K562 (cell line): ENCODE results near the gene SLC24A1. TPM values are rescaled to one million over a fixed set of nuclear protein-coding genes. Genes with fewer than 3 reads are reported as not detected.

Experiments used
- ARNT ChIP-seq, 2 experiments: fragments of 450-650 bp; IDR thresholded peaks; 2 replicates each; pipeline ENCODE4 v1.6.1; 2016; ENCODE audit warnings: mild to moderate bottlenecking in 1 of 2
- FOXK2 ChIP-seq, 2 experiments: fragments of 450-650 bp; IDR thresholded peaks in 1 of 2; conservative IDR thresholded peaks in 1 of 2; 2 replicates each; pipeline ENCODE4 v1.6.1; 2016; ENCODE audit warnings: low read depth in 2 of 2, mild to moderate bottlenecking in 1 of 2
- JUND ChIP-seq, 2 experiments: IDR thresholded peaks; 2 replicates in 1 of 2; 3 replicates in 1 of 2; pipeline ENCODE4 v1.6.1; 2011; ENCODE audit warnings: borderline replicate concordance in 2 of 2, low read depth in 2 of 2, low read length in 2 of 2, improper control_type of control experiment in 1 of 2, missing biosample characterization in 1 of 2, missing genetic modification characterization in 1 of 2, missing genetic modification reagents in 1 of 2
- KLF13 ChIP-seq: fragments of 450-650 bp; IDR thresholded peaks from 2 replicates; pipeline ENCODE4 v1.6.1; 2016; ENCODE audit warnings: missing genetic modification characterization, low read depth, mild to moderate bottlenecking, missing compliant biosample characterization, moderate library complexity, borderline replicate concordance
- MAZ ChIP-seq, 2 experiments: fragments of 450-650 bp in 1 of 2; sonication (generic) in 1 of 2; formaldehyde crosslinking; IDR thresholded peaks in 1 of 2; conservative IDR thresholded peaks in 1 of 2; 2 replicates each; pipeline versions ENCODE4 v1.4.0 to v1.5.0; 2020; ENCODE audit warnings: mild to moderate bottlenecking in 1 of 2, missing genetic modification reagents in 1 of 2
- MCM2 ChIP-seq: fragments of 450-650 bp; IDR thresholded peaks from 2 replicates; pipeline ENCODE4 v1.6.1; 2017; ENCODE audit warnings: low read depth, mild to moderate bottlenecking
- MLLT1 ChIP-seq, 2 experiments: fragments of 450-650 bp; IDR thresholded peaks; 2 replicates each; pipeline ENCODE4 v1.6.1; 2016
- MTA1 ChIP-seq: fragments of 450-650 bp; IDR thresholded peaks from 2 replicates; pipeline ENCODE4 v1.6.1; 2017; ENCODE audit warnings: borderline replicate concordance
- NFATC3 ChIP-seq: fragments of 450-650 bp; IDR thresholded peaks from 2 replicates; pipeline ENCODE4 v1.6.1; 2017; ENCODE audit warnings: mild to moderate bottlenecking
- REST ChIP-seq, 2 experiments: fragments of 450-650 bp; formaldehyde crosslinking in 1 of 2; IDR thresholded peaks; 2 replicates each; pipeline versions ENCODE4 v1.4.0 to v1.6.1; 2014 to 2020; ENCODE audit warnings: mild to moderate bottlenecking in 2 of 2, borderline replicate concordance in 1 of 2, low read depth in 1 of 2
- THRAP3 ChIP-seq: fragments of 450-650 bp; IDR thresholded peaks from 2 replicates; pipeline ENCODE4 v1.6.1; 2016; ENCODE audit warnings: mild to moderate bottlenecking, inconsistent platforms, borderline replicate concordance
- XRCC5 ChIP-seq: fragments of 200-400 bp; formaldehyde crosslinking; IDR thresholded peaks from 2 replicates; pipeline ENCODE4 v1.6.1; 2017; ENCODE audit warnings: low read depth, mild to moderate bottlenecking, low read length
- ZFP36 ChIP-seq: fragments of 150-350 bp; IDR thresholded peaks from 2 replicates; pipeline ENCODE4 v1.6.1; 2018; ENCODE audit warnings: low read length, low read depth; ENCODE audit not compliant: partially characterized antibody
- ZNF384 ChIP-seq: IDR thresholded peaks from 2 replicates; pipeline ENCODE4 v1.6.1; 2012; ENCODE audit warnings: low read depth, low read length, improper control_type of control experiment
- polyA plus RNA-seq, 8 experiments: library from polyadenylated mRNA; depleted of rRNA in 4 of 8; stranded (reverse) in 5 of 8; unstranded in 3 of 8; fragments of >200 nt; fragmentation: Nextera tagmentation in 2 of 8; fragmentation: Illumina TruSeq in 1 of 8; extraction: Ambion mirVana in 2 of 8; extraction: Trizol in 1 of 8; gene quantifications; 2 replicates each; pipeline versions ENCODE4 v1.2.1 to v1.2.3, GENCODE V29; 2011 to 2014; ENCODE audit warnings: inconsistent platforms in 1 of 8, missing spikeins in 1 of 8
- total RNA-seq, 7 experiments: library from RNA; depleted of rRNA in 6 of 7; stranded (reverse); fragments of >200 nt in 6 of 7; fragmentation: Illumina TruSeq in 2 of 7; extraction: Trizol in 2 of 7; gene quantifications; 2 replicates each; pipeline versions ENCODE4 v1.2.1 to v1.2.3, GENCODE V29; 2011 to 2021; ENCODE audit warnings: low replicate concordance in 1 of 7
- TF ChIP-seq, protein P1 (sequence below): fragments of 200-800 bp; sonication (Bioruptor generic); IDR thresholded peaks from 2 replicates; pipeline ENCODE4 v1.6.1; 2017; ENCODE audit warnings: missing genetic modification characterization, missing compliant biosample characterization

The SLC24A1 gene
- total and polyA plus RNA-seq, 9 of the 15 experiments (the other 6 are each of a cell fraction or from before 2014, with no cell fraction given): 3.1 to 8.2 (median 5.5) TPM

DNA sequence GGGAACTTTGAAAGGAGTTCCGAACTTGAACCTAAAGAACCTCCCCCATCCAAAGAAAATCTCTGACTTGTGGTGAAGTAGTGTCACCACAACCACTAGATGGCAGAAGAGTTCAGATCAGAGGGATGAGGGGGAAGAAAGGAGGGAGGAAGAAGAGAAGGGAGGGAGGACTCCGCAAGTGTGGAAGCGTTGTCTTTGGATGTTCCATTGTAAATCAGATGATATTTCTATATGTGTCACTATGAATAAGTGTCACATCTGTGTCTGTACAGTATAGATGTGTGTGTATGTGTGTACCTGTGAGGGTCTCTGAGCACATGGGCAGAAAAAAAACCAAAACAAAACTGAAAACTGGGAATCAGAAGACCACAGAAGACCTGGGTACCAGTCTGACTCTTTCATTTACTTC lies 16.9 kb downstream of the SLC24A1 start (continued):
- TF ChIP-seq REST (IDR thresholded peaks at IDR 0.05; ENCODE audit: borderline replicate concordance) (peak; percentile 73; the same call in 1 of the 2 replicates), REST (CRISPR knock-in tag; IDR thresholded peaks at IDR 0.05; ENCODE audit: low read depth) (no peak), XRCC5 (0 out of 2 replicates have a peak, but pooled peaks have one; percentile 47), ARNT (IDR thresholded peaks at IDR 0.05) (peak in 1 of 2 experiments; percentile 91; a peak in 2 of 4 replicates), MCM2 (peak; percentile 97), ZNF384 (peak; percentile 37; the same call in 1 of the 2 replicates), THRAP3 (peak; percentile 85; the same call in 1 of the 2 replicates), KLF13 (no peak), JUND (IDR thresholded peaks at IDR 0.05; ENCODE audit: borderline replicate concordance, low read depth, low read length) (0 out of 2 replicates have a peak, but pooled peaks have one; percentile 17), JUND (tag; IDR thresholded peaks at IDR 0.05; ENCODE audit: borderline replicate concordance, low read depth, low read length) (no peak; the same call in 2 of the 3 replicates), ZFP36 (peak; percentile 40), MAZ (CRISPR knock-in tag; conservative IDR thresholded peaks at IDR 0.05 in 1 of 2, IDR thresholded peaks at IDR 0.05 in 1 of 2) (peak; percentile 38 to 84; a peak in 3 of 4 replicates), NFATC3 (0 out of 2 replicates have a peak, but pooled peaks have one; percentile 19), MTA1 (peak; percentile 31; the same call in 1 of the 2 replicates), FOXK2 (conservative IDR thresholded peaks at IDR 0.05 in 1 of 2, IDR thresholded peaks at IDR 0.05 in 1 of 2; ENCODE audit: low read depth in 2 of 2) (no peak; a peak in 1 of 4 replicates), MLLT1 (IDR thresholded peaks at IDR 0.05) (peak; percentile 46 to 78; a peak in 2 of 4 replicates)
- TF ChIP-seq, protein P1, sequence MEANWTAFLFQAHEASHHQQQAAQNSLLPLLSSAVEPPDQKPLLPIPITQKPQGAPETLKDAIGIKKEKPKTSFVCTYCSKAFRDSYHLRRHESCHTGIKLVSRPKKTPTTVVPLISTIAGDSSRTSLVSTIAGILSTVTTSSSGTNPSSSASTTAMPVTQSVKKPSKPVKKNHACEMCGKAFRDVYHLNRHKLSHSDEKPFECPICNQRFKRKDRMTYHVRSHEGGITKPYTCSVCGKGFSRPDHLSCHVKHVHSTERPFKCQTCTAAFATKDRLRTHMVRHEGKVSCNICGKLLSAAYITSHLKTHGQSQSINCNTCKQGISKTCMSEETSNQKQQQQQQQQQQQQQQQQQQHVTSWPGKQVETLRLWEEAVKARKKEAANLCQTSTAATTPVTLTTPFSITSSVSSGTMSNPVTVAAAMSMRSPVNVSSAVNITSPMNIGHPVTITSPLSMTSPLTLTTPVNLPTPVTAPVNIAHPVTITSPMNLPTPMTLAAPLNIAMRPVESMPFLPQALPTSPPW (CRISPR knock-in tag): peak; percentile 88
